ENCODE data around the gene EYA4.

- TF ChIP-seq CTCF (IDR thresholded peaks at IDR 0.05; ENCODE audit: insufficient read depth, low read depth, low read length) (peak; percentile 74), EZH2 (IDR thresholded peaks at IDR 0.05; ENCODE audit: insufficient read depth, low read length) (no peak)
Measured at GRCh38 chr6:133553652-133554051, 312.5 kb downstream of the EYA4 start.
